ENCODE measurements around the gene SLC4A2.
"Not testable (repeated sequence)": the region's sequence is repeated elsewhere in the genome, so short reads cannot be mapped to it uniquely, and the experiment has no call there.

- TF ChIP-seq ZNF274 (IDR thresholded peaks at IDR 0.05; ENCODE audit: low read depth, low read length); YY1 (IDR thresholded peaks at IDR 0.05; ENCODE audit: insufficient read depth, insufficient read length); SUZ12 (IDR thresholded peaks at IDR 0.05; ENCODE audit: extremely low read depth, insufficient read depth, insufficient read length): not testable (repeated sequence)
Measured at GRCh38 chr7:151027728-151028130, 31.7 kb upstream of the SLC4A2 start.

Data from NT2/D1 (cell line).